Neural cell (in vitro differentiated cells): Measurements from ENCODE around the gene FGD6.

ENCODE experiments used
- EP300 ChIP-seq: fragments of 450-650 bp; conservative IDR thresholded peaks from 2 replicates; pipeline ENCODE4 v1.6.1; 2014; ENCODE audit warnings: antibody characterized with exemption, mild to moderate bottlenecking, moderate library complexity; ENCODE audit not compliant: poor library complexity, severe bottlenecking
- EZH2 ChIP-seq: fragments of 200-600, 300-800 bp; shearing (Covaris generic), sonication (generic); IDR thresholded peaks from 2 replicates; pipeline ENCODE4 v1.6.1; 2014; ENCODE audit warnings: antibody characterized with exemption, low read length, borderline replicate concordance, mild to moderate bottlenecking; ENCODE audit not compliant: insufficient read depth, poor library complexity, severe bottlenecking
- POLR2AphosphoS5 ChIP-seq: IDR thresholded peaks from 2 replicates; pipeline ENCODE4 v1.6.1; 2012
- RAD21 ChIP-seq: fragments of 450-650 bp; conservative IDR thresholded peaks from 2 replicates; pipeline ENCODE4 v1.6.1; 2014; ENCODE audit warnings: antibody characterized with exemption, mild to moderate bottlenecking, moderate library complexity
- SMC3 ChIP-seq: fragments of 450-650 bp; conservative IDR thresholded peaks from 2 replicates; pipeline ENCODE4 v1.6.1; 2014; ENCODE audit warnings: antibody characterized with exemption, mild to moderate bottlenecking, moderate library complexity; ENCODE audit not compliant: poor library complexity
- TF ChIP-seq, protein P1 (sequence below): fragments of 450-650 bp; IDR thresholded peaks from 2 replicates; pipeline ENCODE4 v1.5.1; 2014; ENCODE audit warnings: antibody characterized with exemption, mild to moderate bottlenecking, moderate library complexity; ENCODE audit not compliant: poor library complexity, severe bottlenecking
- TF ChIP-seq, protein P2 (sequence below): IDR thresholded peaks from 2 replicates; pipeline ENCODE4 v1.6.1; 2012; ENCODE audit warnings: borderline replicate concordance

DNA sequence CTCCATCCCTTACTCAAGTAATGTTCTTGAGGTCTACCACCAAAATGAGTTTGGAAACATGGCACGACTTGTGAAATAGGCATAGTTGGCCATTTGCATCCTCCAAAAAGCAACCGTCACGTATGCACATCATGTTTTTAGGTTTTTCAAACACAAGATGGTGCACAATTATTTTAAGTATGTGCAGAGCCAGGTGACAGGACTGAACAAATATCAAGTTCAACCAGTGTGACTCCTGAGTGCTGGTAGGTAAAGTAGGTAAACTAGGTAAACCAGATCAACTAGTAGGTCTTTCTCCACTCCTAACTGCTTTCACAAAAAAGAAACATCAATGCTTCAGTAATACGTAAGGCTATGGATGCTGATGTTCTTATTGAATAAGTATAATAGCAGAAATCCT, 39.1 kb downstream of the FGD6 start:
- TF ChIP-seq, protein P1, sequence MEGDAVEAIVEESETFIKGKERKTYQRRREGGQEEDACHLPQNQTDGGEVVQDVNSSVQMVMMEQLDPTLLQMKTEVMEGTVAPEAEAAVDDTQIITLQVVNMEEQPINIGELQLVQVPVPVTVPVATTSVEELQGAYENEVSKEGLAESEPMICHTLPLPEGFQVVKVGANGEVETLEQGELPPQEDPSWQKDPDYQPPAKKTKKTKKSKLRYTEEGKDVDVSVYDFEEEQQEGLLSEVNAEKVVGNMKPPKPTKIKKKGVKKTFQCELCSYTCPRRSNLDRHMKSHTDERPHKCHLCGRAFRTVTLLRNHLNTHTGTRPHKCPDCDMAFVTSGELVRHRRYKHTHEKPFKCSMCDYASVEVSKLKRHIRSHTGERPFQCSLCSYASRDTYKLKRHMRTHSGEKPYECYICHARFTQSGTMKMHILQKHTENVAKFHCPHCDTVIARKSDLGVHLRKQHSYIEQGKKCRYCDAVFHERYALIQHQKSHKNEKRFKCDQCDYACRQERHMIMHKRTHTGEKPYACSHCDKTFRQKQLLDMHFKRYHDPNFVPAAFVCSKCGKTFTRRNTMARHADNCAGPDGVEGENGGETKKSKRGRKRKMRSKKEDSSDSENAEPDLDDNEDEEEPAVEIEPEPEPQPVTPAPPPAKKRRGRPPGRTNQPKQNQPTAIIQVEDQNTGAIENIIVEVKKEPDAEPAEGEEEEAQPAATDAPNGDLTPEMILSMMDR, result no peak
- TF ChIP-seq, protein P2, sequence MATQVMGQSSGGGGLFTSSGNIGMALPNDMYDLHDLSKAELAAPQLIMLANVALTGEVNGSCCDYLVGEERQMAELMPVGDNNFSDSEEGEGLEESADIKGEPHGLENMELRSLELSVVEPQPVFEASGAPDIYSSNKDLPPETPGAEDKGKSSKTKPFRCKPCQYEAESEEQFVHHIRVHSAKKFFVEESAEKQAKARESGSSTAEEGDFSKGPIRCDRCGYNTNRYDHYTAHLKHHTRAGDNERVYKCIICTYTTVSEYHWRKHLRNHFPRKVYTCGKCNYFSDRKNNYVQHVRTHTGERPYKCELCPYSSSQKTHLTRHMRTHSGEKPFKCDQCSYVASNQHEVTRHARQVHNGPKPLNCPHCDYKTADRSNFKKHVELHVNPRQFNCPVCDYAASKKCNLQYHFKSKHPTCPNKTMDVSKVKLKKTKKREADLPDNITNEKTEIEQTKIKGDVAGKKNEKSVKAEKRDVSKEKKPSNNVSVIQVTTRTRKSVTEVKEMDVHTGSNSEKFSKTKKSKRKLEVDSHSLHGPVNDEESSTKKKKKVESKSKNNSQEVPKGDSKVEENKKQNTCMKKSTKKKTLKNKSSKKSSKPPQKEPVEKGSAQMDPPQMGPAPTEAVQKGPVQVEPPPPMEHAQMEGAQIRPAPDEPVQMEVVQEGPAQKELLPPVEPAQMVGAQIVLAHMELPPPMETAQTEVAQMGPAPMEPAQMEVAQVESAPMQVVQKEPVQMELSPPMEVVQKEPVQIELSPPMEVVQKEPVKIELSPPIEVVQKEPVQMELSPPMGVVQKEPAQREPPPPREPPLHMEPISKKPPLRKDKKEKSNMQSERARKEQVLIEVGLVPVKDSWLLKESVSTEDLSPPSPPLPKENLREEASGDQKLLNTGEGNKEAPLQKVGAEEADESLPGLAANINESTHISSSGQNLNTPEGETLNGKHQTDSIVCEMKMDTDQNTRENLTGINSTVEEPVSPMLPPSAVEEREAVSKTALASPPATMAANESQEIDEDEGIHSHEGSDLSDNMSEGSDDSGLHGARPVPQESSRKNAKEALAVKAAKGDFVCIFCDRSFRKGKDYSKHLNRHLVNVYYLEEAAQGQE, result no peak
- TF ChIP-seq EZH2 (no peak), SMC3 (no peak), EP300 (no peak), RAD21 (no peak), POLR2AphosphoS5 (no peak)
